ENCODE results near the gene HAGHL.

Gene HAGHL

GRCh38 chr16:726438-727290 lies at the start of gene HAGHL, which contains the start of gene CCDC78:
TSS of gene HAGHL (plus strand) at chr16:727106. CDS start at chr16:727510, 404 bp downstream.
TSS of gene CCDC78 (minus strand) at chr16:726443. CDS start at chr16:726367, 76 bp downstream.
- DNase-seq = no peak

GRCh38 chr16:677316-678190 lies 49.4 kb upstream of the HAGHL start:
- no peak for DNase-seq

- no peak for DNase-seq
Observed at GRCh38 chr16:678209-678857, 48.6 kb upstream of the HAGHL start.

GRCh38 chr16:678858-679813 lies 47.8 kb upstream of the HAGHL start:
- peak; percentile 63 for DNase-seq

- peak; percentile 63 for DNase-seq
Observed at GRCh38 chr16:679814-680624, 46.9 kb upstream of the HAGHL start, which contains the start of gene STUB1. TSS of gene STUB1 (plus strand) at chr16:680410. CDS start at chr16:680526, 116 bp downstream.

- no peak for DNase-seq
Observed at GRCh38 chr16:680625-680945, 46.3 kb upstream of the HAGHL start.

GRCh38 chr16:680967-681745 lies 45.8 kb upstream of the HAGHL start:
- no peak for DNase-seq

- no peak for DNase-seq
Observed at GRCh38 chr16:681746-682427, 45.0 kb upstream of the HAGHL start.

GRCh38 chr16:682493-683395 lies 44.2 kb upstream of the HAGHL start:
- DNase-seq = no peak

GRCh38 chr16:683396-684070 lies 43.4 kb upstream of the HAGHL start:
- no peak for DNase-seq

- peak; percentile 87 for DNase-seq
Observed at GRCh38 chr16:684071-684794, 42.7 kb upstream of the HAGHL start, which contains the start of gene JMJD8. TSS of gene JMJD8 (minus strand) at chr16:684334. CDS start at chr16:684319, 15 bp downstream.

- no peak for DNase-seq
Observed at GRCh38 chr16:684961-685696, 41.8 kb upstream of the HAGHL start.

GRCh38 chr16:685967-686366 lies 40.9 kb upstream of the HAGHL start:
- no peak for DNase-seq

GRCh38 chr16:686459-687260 lies 40.2 kb upstream of the HAGHL start:
- no peak for DNase-seq

- DNase-seq = no peak
Observed at GRCh38 chr16:687499-687898, 39.4 kb upstream of the HAGHL start.

Data from GOT3 (cell line).